WTC11 (cell line): ENCODE measurements around the gene WDFY4.

Source experiments
- CTCF ChIP-seq: fragments of 200-600 bp; IDR thresholded peaks from 2 replicates; pipeline ENCODE4 v1.8.0; 2022; ENCODE audit warnings: antibody characterized with exemption
- MLX ChIP-seq: sonication (generic); formaldehyde crosslinking; IDR thresholded peaks from 2 replicates; pipeline ENCODE4 v1.8.1; 2023; ENCODE audit warnings: mild to moderate bottlenecking, missing genetic modification reagents, moderate library complexity
- TF ChIP-seq, protein P1 (sequence below): sonication (generic); formaldehyde crosslinking; IDR thresholded peaks from 2 replicates; pipeline ENCODE4 v1.8.0; 2022; ENCODE audit warnings: mild to moderate bottlenecking, missing genetic modification reagents

DNA sequence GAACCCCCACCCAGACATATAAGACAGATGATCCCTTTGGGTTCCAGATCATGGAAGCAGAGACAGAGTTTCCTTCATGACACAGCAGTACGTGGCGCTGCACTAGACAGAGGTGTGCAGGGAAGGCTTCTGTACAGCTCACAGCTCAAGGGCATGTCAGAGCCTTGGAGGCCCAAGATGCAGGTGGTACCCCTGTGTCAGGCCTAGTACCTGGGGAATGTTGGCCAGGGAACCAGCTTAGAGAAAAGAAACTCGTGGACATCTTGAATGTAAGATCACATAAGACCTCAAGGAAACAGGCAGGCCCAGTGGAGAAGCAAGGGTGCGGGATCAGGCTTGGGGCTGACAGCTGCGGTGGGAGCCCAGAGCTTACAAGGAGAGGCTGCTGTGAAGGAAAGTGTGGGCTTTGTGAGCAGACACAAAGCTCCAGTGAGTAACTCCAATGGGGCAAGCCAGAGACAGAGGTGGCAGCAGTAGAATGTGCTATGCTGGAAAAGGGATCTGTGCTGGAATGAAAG is 91.4 kb downstream of the WDFY4 start:
- TF ChIP-seq CTCF = no peak
- TF ChIP-seq, protein P1, sequence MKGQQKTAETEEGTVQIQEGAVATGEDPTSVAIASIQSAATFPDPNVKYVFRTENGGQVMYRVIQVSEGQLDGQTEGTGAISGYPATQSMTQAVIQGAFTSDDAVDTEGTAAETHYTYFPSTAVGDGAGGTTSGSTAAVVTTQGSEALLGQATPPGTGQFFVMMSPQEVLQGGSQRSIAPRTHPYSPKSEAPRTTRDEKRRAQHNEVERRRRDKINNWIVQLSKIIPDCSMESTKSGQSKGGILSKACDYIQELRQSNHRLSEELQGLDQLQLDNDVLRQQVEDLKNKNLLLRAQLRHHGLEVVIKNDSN (CRISPR knock-in tag) = no peak
- TF ChIP-seq MLX = no peak
